Measurements from ENCODE around the gene PDE1A. TPM values are rescaled to one million over a fixed set of nuclear protein-coding genes. Genes with fewer than 3 reads are reported as not detected.

The PDE1A gene
- total RNA-seq, 1 donor from 2014 or later = 17.3 TPM

GRCh38 chr2:182321096-182321495 lies 105.7 kb downstream of the PDE1A start:
- Histone ChIP-seq H3K9me3 (replicated peaks) (no peaks in the 10 kb centered on the region), H3K4me1 (peaks cover 18% of the 10 kb centered on the region), H3K27me3 (ENCODE audit: low read depth) (no peaks in the 10 kb centered on the region), H3K4me3 (no peak overlapping the region), H3K36me3 (no peaks in the 10 kb centered on the region), H3K27ac (replicated peaks) (no peak overlapping the region)
- TF ChIP-seq CTCF (IDR thresholded peaks at IDR 0.05; ENCODE audit: borderline replicate concordance) = no peak
- intact Hi-C loops (cut with micrococcal nuclease) = no loop called here
- no peak for DNase-seq

GRCh38 chr2:182319556-182320505 lies 107.0 kb downstream of the PDE1A start:
- peaks cover 16% of the 10 kb centered on the region for H3K4me1 ChIP-seq
- TF ChIP-seq CTCF (IDR thresholded peaks at IDR 0.05; ENCODE audit: borderline replicate concordance) = no peak
- intact Hi-C loops (cut with micrococcal nuclease) = no loop called here

GRCh38 chr2:182318466-182319220 lies 108.2 kb downstream of the PDE1A start:
- intact Hi-C loops (cut with micrococcal nuclease) = no loop called here
- H3K9me3 ChIP-seq (replicated peaks) = no peaks in the 10 kb centered on the region
- no peaks in the 10 kb centered on the region for H3K27me3 ChIP-seq (ENCODE audit: low read depth)
- H3K4me3 ChIP-seq = no peak overlapping the region
- peaks cover 11% of the 10 kb centered on the region for H3K4me1 ChIP-seq
- H3K27ac ChIP-seq (replicated peaks) = peak overlapping the region; percentile 18
- H3K36me3 ChIP-seq = no peaks in the 10 kb centered on the region
- no peak for DNase-seq
- TF ChIP-seq CTCF (IDR thresholded peaks at IDR 0.05; ENCODE audit: borderline replicate concordance) = no peak

More at GRCh38 chr2:182319556-182320505, 107.0 kb downstream of the PDE1A start:
- H3K36me3 ChIP-seq = no peaks in the 10 kb centered on the region
- no peak for DNase-seq
- no peaks in the 10 kb centered on the region for H3K27me3 ChIP-seq (ENCODE audit: low read depth)
- H3K27ac ChIP-seq (replicated peaks) = peak overlapping the region; percentile 18
- H3K4me3 ChIP-seq = no peak overlapping the region
- H3K9me3 ChIP-seq (replicated peaks) = no peaks in the 10 kb centered on the region

- Histone ChIP-seq H3K4me3 (no peak overlapping the region), H3K9me3 (replicated peaks) (no peaks in the 10 kb centered on the region), H3K27me3 (ENCODE audit: low read depth) (no peaks in the 10 kb centered on the region), H3K4me1 (peaks cover 11% of the 10 kb centered on the region), H3K36me3 (no peaks in the 10 kb centered on the region), H3K27ac (replicated peaks) (no peak overlapping the region)
- no peak for DNase-seq
- TF ChIP-seq CTCF (IDR thresholded peaks at IDR 0.05; ENCODE audit: borderline replicate concordance) = no peak
- intact Hi-C loops (cut with micrococcal nuclease) = no loop called here
Measured at GRCh38 chr2:182316950-182317349, 109.9 kb downstream of the PDE1A start.

GRCh38 chr2:182302972-182303371 lies 123.9 kb downstream of the PDE1A start:
- H3K4me3 ChIP-seq = no peak overlapping the region
- H3K9me3 ChIP-seq (replicated peaks) = no peaks in the 10 kb centered on the region
- H3K27me3 ChIP-seq (ENCODE audit: low read depth) = no peaks in the 10 kb centered on the region
- TF ChIP-seq CTCF (IDR thresholded peaks at IDR 0.05; ENCODE audit: borderline replicate concordance) = no peak
- no peaks in the 10 kb centered on the region for H3K36me3 ChIP-seq
- intact Hi-C loops (cut with micrococcal nuclease) = no loop called here
- peaks cover 6% of the 10 kb centered on the region for H3K4me1 ChIP-seq
- no peak for DNase-seq
- no peak overlapping the region for H3K27ac ChIP-seq (replicated peaks)

Data from left ventricle myocardium inferior (tissue), 1 donor.